ENCODE results near the gene GRK1.

The GRK1 gene

DNA sequence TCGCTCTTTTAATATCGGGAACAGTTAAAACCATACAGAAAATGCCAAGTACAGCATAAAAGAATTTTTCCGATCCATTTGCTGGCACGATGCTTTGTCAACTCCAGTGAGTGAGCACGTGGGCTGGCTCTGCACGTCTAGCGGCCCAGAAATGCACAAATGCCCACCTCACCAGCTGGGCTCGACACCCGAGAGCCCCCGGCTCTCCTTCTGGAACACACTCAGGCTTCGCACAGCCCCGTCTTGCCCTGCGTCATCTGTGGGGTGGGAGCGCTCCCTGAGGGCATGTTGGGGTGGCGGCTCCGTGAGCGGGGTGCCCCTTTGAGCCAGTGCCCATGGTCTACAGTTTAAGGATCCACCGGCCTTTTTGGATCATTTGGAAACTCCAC is 33.5 kb upstream of the GRK1 start:
- DNase-seq, result no peak

DNA sequence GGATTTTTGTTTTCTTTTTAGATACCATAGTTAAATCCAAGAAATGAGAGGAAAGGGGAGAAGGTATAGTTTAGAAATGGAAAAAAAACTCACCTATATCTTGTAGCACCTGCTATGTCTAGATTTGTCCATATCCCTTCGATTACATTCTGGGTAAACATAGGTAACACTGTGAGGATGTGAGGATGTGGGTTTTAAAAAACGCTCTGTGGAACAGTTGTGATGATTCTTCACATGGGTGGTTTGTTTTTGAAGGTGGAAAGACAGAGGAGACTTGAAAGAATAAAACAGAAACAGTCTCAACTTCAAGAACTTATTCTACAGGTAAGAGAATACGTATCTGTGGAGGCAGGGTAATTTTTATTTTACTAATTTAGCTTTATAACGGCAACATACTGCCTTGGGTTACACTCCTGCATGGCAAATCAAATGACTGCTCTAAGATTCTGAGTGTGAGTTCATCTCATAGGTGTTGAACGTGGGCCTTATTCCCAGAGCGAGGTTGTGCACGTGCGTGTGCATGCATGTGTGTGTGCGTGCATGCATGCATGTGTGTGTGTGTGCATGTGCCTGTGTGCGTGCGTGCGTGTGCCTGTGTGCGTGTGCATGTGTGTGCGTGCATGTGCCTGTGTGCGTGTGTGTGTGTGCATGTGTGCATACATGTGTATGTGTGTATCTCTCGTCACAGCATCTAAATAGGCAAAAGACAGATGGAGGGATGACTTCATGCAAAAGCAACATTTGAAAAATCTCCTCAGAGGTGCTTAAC is 32.6 kb upstream of the GRK1 start:
- no peak for DNase-seq

DNA sequence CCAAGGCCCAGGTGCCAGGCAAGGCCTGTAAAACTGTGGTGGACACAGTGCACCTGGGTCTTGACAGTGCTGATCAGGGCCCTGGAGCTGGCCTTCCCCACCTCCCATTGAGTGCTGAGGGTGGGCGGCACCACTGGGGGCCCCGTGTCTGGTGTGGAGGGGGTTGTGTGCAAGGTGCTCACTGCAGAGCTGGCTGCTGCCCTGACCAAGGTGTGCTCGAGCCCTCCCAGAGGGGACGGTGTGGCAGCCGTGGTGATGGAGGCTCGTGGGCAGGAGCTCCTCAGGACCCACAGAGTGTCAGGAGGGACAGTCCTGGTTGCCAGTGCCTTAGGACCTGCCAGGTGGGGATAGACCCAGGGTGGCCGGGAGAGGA is 32.0 kb upstream of the GRK1 start:
- DNase-seq, result no peak

DNA sequence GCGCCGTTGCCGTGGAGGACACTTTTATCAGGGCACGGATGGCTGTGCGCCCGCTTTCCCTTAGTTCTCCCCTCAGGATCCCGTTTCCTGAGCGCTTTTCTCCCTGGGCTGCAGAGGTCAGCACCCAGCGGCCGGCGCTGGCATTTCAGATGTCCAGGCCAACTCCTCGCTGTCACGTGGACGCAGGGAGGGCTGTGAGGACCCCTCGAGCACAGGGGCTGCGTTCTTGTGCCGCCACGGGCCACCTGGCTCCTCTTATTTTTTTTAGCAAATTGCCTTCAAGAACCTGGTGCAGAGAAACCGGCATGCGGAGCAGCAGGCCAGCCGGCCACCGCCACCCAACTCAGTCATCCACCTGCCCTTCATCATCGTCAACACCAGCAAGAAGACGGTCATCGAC is 31.3 kb upstream of the GRK1 start:
- DNase-seq, result no peak

DNA sequence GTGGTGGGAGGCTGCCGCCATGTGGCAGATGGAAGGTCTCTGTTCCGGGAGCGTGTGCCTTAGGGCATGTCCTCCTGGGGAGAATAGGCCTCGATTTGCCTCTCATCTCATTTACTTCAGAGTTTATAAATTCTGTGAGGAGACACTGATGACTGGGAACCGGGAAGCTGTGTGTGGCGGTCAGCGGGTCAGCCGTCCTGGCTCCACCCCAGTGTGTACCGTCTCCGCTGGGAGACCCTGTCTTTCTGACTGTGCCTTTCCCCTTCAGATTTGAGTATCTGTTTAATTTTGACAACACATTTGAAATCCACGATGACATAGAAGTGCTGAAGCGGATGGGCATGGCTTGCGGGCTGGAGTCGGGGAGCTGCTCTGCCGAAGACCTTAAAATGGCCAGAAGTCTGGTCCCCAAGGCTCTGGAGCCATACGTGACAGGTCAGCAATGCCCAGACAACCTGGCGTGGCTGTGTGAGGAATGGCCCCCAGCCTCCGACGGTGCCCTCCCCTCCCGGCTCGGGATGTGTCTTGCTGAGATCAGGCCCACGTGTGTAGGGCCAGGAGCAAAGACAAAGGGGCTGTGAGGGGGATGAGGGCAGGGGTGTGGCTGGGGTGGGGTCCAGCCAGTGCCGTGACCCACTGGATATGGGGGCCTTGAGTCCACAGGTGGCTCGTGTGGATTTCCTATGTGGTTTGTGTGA is 30.6 kb upstream of the GRK1 start:
- no peak for DNase-seq

DNA sequence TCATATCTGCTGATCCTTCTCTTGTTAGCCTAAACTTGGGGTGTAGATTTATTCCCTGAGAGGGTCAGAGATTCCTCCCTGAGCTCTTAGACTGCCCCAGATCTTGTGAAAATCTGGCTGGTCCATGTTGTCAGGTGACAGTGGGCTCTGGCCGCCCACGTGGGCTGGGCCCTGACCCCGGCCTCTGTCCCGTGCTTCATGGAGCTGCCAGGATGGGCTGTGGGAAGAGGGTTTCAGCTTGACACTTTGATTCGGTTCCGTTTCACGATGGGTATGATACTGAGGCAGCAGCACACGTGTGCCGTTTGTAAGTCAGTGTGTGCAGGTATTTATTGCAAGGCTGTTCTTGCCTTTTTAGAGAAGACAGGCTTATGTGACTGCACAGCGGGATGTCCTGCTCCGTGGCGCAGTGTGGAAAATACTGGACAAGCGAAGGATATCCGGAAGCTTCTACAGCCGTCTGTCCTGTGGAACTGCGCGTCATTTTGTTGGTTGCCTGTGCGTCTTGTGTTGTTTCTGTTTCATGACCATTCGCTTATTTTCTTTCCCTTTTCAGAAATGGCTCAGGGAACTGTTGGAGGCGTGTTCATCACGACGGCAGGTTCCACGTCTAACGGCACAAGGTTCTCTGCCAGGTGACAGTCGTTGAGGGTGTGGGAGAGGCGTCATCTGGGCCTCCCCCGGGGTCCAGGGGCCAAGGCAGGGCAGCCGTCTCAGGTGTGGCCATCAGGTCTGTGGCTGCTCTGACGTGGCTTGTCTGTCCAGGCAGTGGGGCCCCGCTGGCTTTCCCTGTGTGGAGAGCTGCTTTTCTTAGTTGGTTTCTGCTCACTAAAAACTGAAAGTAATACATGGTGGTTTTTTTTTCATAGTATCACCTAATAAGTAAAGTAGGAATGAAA is 29.5 kb upstream of the GRK1 start:
- no peak for DNase-seq

DNA sequence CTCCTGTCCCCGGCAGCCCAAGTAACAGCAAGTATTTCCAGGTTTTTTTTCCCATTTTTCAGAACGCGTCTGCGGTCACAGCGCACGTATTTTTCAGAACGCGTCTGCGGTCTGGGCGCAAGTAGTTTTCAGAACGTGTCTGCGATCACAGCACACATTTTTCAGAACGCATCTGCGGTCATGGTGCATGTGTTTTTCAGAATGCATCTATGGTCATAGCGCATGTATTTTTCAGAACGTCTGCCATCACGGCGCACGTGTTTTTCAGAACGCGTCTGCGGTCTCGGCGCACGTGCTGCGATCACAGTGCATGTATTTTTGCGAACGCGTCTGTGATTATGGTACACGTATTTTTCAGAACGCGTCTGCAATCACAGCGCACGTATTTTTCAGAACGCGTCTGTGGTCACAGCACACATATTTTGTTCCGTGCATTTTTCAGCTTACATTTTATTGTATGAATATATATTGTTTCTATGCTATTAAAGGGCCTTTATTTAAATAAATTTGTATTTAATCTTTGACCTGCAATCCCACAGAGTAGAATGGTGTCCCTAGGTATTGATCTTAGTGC is 28.8 kb upstream of the GRK1 start:
- no peak for DNase-seq

DNA sequence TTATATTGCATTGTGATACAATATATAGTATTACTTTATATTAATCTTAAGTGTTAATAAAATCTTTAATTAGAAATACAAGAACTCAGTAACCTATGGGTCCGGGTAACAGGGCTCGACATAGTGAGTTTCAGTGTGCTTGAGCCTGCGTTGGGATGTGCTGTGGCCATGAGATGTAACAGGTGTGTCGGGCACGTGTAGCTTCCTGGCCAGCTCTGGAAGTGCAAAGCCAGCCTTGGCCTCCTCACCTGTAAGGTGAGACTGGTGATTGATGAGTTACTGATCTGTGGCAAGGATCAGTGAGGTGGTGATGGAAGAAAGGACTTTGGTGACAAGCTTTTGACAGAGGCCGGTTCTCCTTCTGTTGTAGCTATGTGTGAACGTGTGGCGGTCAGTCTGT is 28.2 kb upstream of the GRK1 start:
- DNase-seq, result no peak

DNA sequence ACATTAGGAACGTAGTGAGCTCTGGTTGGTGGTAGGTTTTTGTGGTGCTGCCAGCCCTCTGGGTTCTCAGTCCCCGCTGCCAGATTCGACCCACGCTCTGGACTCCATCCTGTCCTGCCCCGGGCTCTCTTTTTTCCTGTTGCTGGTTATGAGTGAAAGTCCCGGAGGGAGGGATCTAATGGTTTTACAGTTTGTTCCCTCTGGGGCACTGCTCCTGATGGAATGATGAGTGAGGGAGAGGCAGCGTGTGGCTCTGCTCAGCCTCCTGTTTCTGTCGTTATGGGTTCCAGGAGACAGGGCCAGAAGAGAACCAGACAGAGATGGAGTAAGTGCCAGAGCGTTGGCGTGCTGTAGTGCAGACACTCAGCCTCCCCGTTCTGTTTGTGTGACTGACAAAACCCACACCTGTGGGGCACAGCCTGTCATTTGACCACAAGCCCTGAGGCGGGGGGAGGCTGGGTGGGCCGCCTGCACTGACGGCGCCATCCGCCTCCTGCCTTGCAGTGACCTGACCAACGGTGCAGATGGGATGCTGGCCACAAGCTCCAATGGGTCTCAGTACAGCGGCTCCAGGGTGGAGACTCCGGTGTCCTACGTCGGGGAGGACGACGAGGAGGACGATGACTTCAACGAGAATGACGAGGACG is 27.3 kb upstream of the GRK1 start:
- DNase-seq, result no peak

DNA sequence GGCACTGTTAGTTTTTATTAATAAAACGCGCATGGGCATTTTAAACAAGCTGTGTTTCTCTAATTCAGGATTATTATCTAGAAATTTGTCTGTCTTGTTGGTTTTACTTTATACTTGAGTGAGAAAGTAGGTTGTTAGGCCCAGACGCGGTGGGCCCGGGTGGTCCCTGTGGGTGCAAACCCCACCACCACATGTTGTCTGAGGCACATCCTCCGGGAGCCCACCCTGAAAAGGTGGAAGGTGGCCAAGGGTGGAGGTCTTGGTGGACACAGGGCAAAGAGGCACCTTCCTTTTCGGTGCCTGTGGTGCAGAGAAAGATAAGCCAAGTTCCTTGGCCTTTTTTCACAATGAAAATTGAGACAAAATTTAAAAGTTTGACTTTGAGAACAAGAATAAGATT is 25.6 kb upstream of the GRK1 start:
- DNase-seq, result no peak

DNA sequence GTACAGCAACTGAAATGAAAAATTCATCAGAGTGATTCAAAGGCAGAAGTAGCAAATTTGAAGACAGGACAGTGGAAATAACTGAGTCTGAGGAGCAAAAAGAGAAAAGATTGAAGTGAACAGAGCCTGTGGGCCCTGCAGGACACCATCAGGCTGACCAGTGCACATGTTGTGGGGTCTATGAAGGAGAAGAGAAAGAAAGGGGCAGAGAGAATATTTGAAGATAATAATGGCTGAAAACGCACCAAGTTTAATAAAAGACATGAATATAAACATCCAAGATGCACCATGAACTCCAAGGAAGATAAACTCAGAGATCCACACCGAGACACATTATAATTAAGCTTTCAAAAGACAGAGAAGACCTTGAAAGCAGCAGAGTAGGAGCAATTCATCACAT is 24.5 kb upstream of the GRK1 start:
- DNase-seq, result no peak

DNA sequence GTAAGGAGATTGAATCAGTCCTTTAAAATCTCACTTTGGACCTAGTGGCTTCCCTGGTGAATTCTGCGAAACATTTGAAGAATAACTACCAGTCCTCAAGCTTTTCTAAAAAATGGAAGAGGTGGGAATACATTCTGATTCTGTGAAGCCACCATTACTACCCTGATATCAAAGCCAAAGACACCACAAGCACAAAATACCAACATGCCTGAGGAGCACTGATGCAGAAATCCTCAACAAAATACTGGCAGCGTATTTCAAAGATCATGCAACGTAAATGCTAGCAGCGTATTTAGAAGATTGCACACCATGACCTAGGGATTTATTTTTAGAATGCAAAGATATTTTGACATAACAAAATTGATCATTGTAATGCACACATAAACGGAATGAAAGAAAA is 23.4 kb upstream of the GRK1 start:
- DNase-seq, result no peak

DNA sequence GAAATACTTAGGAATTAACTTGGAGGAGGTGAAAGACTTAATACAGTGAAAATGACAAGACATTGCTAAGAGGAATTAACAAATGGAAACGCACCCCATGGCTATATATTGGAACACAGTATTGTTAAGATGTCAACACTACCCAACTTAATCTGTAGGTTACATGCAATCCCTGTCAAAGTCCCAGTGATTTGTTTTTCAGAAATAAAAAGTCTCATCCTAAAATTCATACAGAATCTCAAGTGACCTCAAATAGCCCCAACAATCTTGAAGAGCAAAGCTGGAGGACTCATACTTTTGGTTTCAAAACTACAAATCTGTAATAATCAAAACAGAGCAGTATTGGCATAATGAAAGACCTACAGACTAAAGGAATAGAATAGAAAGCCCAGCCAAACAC is 22.2 kb upstream of the GRK1 start:
- no peak for DNase-seq

DNA sequence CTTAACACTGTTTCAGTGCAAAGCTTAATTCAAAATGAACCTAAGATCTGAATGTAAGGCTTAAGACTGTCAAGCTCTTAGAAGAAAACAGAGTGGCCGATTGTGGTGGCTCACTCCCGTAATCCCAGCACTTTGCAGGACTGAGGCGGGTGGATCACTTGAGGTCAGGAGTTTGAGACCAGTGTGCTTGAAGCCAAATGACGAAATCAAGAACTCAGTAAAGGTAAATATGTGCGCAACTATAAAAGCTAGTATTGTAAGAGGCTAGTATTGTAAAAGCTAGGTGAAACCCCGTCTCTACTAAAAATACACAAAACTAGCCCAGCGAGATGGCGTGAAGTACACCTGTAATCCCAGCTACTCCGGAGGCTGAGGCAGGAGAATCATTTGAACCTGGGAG is 21.7 kb upstream of the GRK1 start:
- no peak for DNase-seq

DNA sequence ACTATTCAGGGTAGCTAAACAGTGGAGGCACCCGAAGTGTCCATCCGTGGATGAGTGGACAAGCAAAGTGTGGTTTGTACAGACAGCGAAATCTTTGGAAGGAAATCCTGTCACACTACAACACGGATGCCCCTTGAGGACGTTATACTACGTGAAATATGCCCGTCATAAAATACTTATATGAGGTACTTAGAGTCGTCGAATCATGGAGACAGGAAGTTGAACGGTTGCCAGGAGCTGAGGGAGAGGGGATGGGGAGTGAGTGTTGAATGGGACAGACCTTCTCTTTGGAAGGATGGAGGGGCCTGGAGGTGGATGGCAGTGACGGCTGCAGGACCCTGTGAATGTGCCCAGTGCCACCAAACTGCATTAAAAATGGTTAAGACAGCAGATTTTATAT is 20.6 kb upstream of the GRK1 start:
- no peak for DNase-seq

DNA sequence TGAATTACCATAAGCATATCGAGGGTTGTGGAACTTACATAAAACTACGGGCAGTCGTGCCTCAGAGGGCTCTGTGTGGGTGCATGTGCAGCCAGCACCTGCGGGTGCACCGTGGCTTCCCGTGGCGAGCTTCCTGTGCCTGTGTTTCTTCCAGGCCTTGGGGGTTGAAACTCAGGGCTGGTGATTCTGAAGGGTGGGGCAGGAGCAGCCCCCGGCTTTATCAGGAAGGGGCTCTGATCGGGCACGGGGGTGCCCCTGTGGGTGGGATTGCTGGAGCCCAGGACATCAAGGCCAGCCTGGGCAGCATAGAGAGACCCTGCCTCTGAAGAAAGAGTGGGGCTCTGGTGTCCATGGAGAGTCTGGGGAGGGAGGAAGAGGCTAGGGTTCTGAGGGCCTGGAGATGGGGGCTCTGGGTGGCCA is 20.1 kb upstream of the GRK1 start:
- DNase-seq, result no peak

DNA sequence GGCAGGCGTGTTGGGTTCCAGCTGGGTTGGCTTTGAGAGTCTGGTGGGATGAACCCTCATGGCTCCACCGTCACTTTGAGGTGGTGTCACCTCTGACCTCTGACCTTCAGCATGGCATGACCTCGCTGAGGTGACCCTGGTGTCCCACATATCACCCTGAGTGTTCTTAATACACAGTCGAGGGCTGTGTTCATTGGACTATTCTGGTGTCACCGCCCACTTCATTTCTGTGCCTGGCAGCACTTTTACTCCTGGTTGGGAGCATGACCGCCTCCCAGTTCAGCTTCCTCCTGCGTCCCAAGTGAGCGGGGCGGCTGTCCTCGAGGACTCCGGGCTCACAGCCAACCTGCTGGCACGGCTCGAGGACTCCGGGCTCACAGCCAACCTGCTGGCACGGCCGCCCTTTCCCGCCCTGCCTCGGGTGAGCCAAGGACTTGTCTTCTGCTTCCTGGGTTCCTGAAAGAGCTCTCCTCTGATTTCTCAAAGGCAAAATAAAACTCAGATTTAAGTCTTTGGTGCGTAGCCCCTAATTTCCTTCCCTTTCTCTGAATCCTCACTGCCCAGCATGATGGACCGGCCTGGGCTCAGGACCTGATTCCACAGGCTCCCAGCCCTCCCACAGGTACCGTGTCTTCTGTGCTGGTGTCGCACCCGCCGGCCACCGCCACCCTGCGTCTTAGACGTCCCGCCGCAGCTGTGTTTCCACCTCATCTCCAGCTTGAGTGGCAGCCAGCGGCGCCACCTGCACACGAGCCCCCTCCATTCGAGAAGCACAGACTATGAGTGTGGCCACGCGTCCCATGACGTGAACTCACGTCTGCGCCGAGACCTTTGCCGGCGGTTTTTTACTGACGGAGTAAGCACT is 19.4 kb upstream of the GRK1 start:
- no peak for DNase-seq

DNA sequence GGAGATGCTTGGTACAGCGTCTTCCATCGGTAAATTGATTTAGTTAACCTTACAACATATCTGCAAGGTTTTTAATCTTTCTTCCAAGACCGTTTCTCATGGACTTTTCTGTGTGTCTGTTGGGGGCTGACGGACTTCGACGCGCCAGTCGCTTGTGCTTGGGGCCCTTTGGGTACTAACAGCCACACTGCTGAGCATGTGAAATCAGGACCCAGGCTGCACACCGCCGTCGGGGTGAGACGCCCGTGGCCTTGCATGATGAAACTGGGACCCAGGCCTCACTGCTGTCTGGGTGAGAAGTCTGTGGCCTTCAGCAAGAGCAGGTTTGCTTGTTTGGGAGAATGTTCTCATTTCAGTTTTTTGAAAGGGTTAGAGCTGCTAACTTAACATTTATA is 18.8 kb upstream of the GRK1 start:
- DNase-seq, result no peak

DNA sequence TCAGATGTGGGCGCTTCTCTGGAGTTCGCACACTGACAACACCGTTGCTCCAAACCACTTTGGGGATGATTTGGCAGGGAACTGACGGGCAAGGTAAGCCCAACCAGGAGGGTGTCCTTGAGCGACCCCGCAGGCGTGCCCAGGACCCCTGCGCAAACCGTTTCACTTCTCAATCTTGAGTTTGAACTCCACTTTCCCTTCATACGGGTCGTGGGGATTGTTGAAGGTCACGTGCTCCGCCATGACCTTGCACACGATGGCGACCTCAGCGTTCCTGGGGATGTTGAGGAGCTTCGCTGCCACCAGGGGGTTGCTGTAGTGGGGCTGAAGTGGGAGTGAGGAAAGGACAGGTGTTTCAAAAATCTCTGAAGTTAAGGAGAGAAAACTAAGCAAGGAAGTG is 17.8 kb upstream of the GRK1 start:
- no peak for DNase-seq

DNA sequence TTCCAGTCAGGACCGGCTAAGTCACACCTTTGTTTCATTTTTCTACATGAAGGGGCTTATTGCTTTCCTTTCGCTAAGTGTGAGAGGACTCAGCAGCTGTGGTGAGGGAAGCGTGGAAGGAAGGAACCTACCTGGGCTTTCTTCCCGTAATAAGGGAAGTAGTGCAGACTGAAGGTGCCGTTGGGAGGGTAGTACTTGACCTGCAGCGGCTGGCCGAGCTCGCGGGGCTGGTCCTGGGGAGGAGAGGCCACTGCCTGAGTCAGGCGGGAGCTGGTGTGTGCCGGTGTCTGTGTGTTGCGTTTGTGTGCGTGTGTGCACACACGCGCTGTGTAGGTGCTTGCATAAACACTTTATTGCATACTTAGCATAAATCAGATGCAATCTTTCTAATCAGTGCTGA is 16.7 kb upstream of the GRK1 start:
- DNase-seq, result no peak

DNA sequence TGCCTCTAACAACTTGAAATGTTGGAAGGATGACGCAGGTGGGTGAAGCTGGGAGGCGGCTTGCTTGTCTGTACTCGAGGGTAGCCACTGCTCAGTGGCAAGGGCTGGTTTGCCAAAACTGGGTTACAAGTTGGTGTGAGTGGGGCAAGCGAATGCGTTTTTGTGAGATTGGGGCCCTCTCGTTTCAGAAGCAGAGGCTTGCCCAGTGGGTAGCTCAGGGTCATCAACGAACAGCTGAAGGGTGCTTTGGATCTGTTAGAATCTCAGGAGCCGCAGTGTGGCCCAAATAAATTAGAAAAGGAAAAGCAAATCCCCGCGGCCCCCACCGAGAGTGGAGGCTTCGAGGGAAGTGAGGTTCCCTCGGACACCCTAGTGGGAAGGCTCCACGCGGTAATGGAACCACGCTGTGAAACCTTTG is 16.3 kb upstream of the GRK1 start:
- DNase-seq, result no peak
